HG03378 (cell line): ENCODE data around the gene KLHDC10.
"Not testable (repeated sequence)": the region's sequence is repeated elsewhere in the genome, so short reads cannot be mapped to it uniquely, and the experiment has no call there.

Experiments
- ATAC-seq: cut with Tn5 transposase; IDR thresholded peaks from one replicate; pipeline ENCODE4 v1.9.1; 2021; ENCODE audit warnings: mild to moderate bottlenecking, moderate library complexity; ENCODE audit not compliant: unreplicated experiment

Gene KLHDC10, protein sequence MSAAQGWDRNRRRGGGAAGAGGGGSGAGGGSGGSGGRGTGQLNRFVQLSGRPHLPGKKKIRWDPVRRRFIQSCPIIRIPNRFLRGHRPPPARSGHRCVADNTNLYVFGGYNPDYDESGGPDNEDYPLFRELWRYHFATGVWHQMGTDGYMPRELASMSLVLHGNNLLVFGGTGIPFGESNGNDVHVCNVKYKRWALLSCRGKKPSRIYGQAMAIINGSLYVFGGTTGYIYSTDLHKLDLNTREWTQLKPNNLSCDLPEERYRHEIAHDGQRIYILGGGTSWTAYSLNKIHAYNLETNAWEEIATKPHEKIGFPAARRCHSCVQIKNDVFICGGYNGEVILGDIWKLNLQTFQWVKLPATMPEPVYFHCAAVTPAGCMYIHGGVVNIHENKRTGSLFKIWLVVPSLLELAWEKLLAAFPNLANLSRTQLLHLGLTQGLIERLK

GRCh38 chr7:130069978-130070860 lies at the start of gene KLHDC10:
Gene KLHDC10 (plus strand): TSS chr7:130070534. CDS start chr7:130070644, 110 bp downstream.
- ATAC-seq = peak; percentile 94

GRCh38 chr7:130021105-130021834 lies 49.1 kb upstream of the KLHDC10 start:
- no peak for ATAC-seq

GRCh38 chr7:130022115-130022514 lies 48.2 kb upstream of the KLHDC10 start:
- no peak for ATAC-seq

- ATAC-seq = no peak
Measured at GRCh38 chr7:130022623-130023175, 47.6 kb upstream of the KLHDC10 start.

DNA sequence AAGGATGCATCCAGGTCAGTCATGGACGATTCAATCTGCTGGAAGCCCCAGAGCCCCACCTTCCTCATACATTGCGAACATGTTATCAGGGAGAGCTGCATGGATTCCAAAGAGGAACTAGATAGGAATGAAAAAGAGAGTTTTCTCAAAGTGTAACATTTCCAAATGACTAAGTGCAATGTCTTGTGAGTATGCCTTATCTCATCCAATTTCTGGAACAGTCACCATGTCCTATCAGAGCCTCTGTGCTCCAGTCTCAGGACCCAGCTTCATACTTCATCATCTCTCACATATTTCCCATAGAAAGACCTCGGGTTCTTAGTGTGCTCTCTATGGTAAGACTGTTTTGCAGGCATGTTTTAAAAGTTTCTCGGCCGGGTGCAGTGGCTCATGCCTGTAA lies 45.9 kb upstream of the KLHDC10 start:
- no peak for ATAC-seq

- ATAC-seq = no peak
Measured at GRCh38 chr7:130032698-130033097, 37.6 kb upstream of the KLHDC10 start.

DNA sequence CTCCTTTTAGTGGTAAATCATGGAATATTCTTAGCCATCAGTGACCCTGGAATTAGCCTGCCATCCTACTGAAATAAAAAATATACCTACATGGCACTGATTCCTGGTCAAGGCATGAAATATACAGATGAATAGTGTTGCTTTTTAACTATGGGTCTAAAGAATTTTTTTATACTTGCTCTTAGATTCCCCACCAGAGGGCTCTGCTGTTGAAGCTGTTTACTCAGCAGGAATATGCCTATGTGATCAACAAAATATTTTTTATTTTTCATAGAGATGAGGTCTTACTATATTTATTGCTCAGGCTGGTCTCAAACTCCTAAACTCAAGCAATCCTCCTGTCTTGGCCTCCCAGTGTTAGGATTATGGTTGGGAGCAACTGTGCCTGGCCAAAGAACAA lies 32.6 kb upstream of the KLHDC10 start:
- ATAC-seq = no peak

DNA sequence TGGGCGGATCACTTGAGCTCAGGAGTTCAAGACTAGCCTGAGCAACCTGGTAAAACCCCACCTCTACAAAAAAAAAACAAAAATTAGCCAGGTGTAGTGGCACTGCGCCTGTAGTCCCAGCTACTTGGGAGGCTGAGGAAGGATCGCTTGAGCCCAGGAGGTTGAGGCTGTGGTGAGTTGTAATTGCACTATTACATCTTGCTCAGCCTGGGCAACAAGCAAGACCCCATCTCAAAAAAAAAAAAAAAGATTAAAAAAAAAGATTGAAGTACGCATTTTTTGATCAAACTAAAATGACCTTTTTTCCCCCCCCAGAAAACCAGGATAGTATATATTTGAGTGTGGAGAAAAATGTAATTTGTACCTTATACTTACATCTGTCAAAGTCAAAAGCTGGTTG lies 29.8 kb upstream of the KLHDC10 start:
- no peak for ATAC-seq

GRCh38 chr7:130047831-130048230 lies 22.5 kb upstream of the KLHDC10 start:
- no peak for ATAC-seq

DNA sequence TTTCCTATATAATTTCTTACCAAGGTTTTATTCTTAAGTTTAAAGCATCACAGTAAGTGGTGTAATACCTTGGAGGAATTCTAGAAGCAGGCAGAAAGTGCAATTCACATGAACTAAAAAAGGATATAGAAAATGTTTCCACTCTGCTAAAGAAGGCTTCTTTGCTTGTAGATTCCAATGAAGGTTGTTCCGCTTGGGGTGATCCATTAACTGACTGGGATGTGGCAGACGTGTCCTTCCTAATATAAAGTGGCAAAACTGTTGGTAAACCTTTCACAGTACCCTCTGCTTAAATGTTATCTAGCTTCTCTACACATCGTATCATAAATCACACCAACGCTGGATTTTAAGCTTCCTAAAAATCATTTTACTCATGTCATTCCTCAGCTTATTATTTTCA lies 21.4 kb upstream of the KLHDC10 start:
- no peak for ATAC-seq

DNA sequence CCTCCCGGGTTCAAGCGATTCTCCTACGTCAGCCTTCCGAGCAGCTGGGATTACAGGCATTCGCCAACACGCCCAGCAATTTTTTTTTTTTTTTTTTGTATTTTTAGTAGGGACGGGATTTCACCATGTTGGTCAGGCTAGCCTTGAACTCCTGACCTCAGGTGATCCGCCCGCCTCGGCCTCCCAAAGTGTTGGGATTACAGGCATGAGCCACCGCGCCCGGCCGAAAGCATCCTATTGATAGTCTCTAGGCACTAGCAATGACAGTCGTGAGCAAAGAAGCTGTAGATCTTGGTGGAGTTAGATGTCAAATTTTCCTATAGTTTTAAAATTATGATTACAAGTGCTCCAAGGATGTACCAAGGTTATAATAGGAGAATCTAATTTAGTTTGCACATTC lies 18.1 kb upstream of the KLHDC10 start:
- ATAC-seq = not testable (repeated sequence)

- not testable (repeated sequence) for ATAC-seq
Measured at GRCh38 chr7:130055198-130055597, 15.1 kb upstream of the KLHDC10 start.

- ATAC-seq = no peak
Measured at GRCh38 chr7:130062246-130062645, 8.1 kb upstream of the KLHDC10 start.

DNA sequence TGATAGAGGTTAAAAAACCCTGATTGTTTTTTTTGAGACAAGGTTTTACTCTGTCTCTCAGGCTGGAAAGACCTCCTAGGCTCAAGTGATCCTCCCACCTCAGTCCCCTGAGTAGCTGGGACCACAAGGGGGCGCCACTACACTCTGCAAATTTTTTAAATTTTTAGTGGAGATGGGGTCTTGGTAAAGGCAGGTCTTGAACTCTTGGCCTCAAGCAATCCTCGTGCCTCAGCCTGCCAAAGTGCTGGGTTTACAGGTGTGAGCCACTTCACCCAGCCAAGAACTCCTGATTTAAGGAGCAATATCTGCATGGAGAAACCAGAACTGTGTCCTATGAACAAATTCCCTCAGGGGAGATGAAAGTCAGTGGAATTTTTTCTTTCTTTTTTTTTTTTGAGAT lies 7.3 kb upstream of the KLHDC10 start:
- ATAC-seq = no peak

DNA sequence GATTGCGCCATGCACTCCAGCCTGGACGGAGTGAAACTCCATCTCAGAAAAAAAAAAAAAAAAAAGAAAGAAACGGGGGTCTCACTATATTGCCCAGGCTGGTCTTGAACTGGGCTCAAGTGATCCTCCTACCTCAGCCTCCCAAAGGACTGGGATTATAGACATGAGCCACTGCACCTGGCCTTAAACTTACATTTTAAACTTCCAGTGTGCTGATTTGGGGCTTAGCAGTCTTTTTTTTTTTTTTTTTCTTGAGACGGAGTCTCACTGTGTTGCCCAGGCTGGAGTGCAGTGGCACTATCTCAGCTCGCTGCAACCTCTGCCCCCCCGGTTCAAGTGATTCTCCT lies 5.8 kb upstream of the KLHDC10 start:
- ATAC-seq = not testable (repeated sequence)

DNA sequence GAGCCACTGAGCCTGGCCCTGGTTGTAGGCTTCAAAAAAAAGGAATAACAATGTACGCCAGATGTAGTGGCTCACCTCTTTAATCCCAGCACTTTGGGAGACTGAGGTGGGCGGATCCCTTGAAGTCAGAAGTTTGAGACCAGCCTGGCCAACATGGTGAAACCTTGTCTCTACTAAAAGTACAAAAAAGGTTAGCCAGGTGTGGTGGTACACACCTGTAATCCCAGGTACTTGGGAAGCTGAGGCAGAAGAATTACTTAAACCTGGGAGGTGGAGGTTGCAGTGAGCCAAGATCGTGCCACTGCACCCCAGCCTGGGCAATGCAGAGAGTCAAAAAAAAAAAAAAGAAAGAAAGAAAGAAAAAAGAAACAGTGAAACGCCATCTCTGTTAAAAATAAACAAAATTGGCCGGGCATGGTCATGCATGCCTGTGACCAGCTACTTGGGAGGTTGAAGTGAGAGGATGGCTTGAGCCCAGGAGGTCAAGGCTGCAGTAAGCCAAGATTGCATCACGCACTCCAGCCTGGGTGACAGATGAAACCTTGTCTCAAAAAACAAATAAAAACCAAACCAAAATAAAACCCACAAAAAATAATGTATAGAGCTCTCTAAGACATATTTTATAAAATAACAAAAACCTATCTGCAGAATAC lies 4.7 kb upstream of the KLHDC10 start:
- ATAC-seq = no peak

- no peak for ATAC-seq
Measured at GRCh38 chr7:130069179-130069977, 956 bp upstream of the KLHDC10 start.

DNA sequence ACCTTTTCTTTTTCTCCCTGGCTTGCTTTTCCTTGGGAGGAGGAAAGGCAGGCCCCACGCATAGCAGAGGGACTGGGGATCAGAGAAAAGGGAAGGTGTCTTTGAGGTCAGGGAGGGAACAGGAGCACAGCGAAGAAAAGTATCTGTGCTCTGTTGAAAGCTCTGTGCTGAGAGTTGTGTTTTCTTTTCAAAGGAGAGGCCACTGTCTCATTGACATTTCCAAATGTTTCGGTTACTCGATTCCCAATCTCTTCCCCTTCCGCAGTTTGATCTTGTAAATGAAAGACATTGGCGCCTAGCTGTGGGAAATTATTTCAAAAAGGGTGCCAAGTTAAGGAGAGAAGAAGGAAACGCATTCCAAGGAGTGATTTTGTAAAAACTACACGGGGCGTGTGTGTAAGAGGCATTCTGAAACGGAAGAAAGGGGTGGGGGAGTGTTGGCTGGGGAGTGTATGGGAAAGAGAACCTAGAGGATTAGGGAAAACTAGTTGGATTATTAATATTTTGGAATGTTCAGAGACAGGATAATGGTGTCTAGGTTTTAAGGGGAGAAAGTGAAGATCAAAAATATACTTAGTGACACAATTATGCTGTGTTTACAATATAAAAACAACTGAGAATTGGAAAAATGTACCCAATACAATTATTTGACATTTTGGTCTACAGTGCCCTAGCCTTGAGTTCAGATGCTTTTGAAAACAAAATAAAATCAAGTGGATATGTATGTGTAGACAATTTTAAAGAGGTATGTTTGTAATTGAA lies 708 bp downstream of the KLHDC10 start:
- peak; percentile 10 for ATAC-seq
